Suppressor macrophage (primary cell): ENCODE results near the gene TMEM266.

ENCODE experiments used
- DNase-seq, 4 experiments: peaks; one replicate each; pipeline ENCODE4 v3.0.0-alpha.2; 2020 to 2022

The TMEM266 gene

DNA sequence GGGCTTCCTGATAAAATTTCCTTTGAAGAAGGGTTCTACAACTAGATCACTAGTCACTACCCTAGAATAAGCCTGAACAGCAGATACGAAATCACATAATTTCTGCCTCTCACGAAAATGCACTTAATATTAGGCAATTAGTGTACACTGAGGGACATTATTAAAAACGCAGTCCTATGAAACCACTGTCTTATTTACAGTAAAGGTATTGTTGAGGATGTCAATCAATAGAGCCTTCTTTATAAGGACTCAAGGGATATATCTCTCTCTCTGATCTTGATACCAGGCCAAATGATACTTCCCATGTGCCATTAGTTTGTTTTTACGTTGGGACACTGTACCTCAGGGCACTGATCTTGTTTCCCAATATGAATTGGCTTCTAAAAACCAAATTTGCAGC is 191.9 kb downstream of the TMEM266 start:
- DNase-seq, result no peak

DNA sequence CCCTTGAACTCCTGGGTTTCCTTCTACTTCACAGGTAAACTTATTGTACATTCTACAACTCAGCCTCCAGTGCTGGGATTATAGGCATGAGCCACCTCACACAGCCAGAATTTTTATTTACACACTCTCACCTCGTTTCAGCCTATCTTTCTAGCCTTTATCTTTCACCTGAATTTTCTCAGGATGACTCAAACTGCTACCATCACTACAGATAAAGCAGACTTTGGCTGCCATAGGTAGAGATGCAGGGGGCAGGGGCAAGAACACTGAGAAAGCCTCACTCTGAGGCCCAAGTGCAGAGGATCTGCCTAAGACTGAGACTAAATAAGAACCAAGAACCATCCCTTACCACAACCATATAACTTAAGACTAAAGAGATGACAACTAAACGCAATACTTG is 192.5 kb downstream of the TMEM266 start:
- DNase-seq, result no peak

DNA sequence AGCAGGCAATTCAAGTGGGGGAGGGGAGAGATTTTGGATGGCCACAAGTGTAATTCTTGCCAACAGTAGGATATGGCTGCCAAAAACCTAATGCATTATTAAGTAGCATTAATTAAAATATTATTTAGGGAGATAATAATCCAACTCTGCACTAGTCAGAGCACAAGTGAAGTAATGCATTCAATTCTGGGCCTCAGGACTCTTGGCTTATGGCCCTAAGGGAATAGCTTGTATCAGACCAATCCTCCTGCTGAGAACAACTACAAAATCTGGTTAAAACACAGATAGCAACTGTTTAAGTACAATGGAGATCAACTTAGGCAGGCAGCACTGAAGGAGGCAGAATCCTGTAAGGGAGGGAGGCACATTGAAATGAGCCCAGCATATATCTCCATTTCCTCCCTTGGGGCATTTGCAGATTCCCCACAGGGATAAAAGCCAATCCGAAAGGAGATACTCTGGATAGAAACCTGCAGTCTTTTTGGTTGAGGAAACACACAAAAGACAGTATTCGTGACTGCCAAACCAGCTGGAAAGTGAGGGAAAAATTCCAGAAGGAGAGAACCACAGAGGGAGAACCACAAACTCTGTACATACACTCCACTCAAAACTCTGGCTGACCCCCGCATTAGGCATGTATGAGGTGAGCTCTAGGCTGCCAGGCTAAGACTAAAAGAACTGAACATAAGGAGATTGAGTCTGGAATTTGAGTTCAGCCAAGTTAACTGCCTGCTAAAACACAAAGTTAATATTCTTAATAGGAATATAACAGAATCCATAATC is 194.1 kb downstream of the TMEM266 start:
- no peak for DNase-seq
